ENCODE results near the gene DNAI2.

The DNAI2 gene

GRCh38 chr17:74317071-74317470 lies 43.0 kb downstream of the DNAI2 start:
- Histone ChIP-seq H3K36me3 (ENCODE audit: insufficient read depth) (no peaks in the 10 kb centered on the region), H3K4me3 (IDR thresholded peaks at IDR 0.05; ENCODE audit: insufficient read depth, low read depth, low read length) (no peak overlapping the region), H3K4me1 (ENCODE audit: low read depth, poor library complexity, severe bottlenecking) (no peaks in the 10 kb centered on the region), H3K27ac (no peak overlapping the region), H3K4me2 (no peak overlapping the region), H3K27me3 (ENCODE audit: insufficient read depth, low read depth) (peaks cover 48% of the 10 kb centered on the region; the same call in 1 of the 2 replicates), H4K20me1 (ENCODE audit: insufficient read depth) (no peaks in the 10 kb centered on the region), H2AFZ (ENCODE audit: low read depth) (no peak overlapping the region), H3K79me2 (ENCODE audit: insufficient read depth, low read depth) (no peaks in the 10 kb centered on the region), H3K9ac (no peak overlapping the region)
- no peak for TF ChIP-seq CTCF (conservative IDR thresholded peaks at IDR 0.05; ENCODE audit: low read depth, low read length)

DNA sequence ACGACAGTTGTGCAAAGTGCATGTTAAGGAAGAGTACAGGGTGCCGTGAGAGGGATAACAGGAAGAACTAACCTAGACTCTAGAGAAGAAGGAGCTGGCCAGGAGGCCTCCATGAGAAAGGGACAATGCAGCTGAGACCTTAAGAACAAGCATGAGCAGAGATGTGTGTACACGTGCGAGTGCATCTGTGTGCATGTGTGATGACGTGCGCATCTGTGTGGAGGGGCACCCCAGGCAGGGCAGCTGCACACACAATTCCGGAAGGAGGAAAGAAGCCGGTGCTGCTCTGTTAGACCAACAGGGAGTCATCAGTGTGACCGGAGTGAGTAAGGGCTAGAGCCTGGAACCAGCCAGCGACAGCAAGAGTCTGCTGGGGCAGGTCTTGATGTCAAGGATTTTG lies 44.4 kb downstream of the DNAI2 start:
- no peak for TF ChIP-seq CTCF (conservative IDR thresholded peaks at IDR 0.05; ENCODE audit: low read depth, low read length)

GRCh38 chr17:74324521-74324920 lies 50.5 kb downstream of the DNAI2 start:
- Histone ChIP-seq H3K27me3 (ENCODE audit: insufficient read depth, low read depth) (peaks cover 59% of the 10 kb centered on the region; the same call in 1 of the 2 replicates), H3K4me1 (ENCODE audit: low read depth, poor library complexity, severe bottlenecking) (no peaks in the 10 kb centered on the region), H3K27ac (no peak overlapping the region), H3K9ac (no peak overlapping the region), H3K36me3 (ENCODE audit: insufficient read depth) (no peaks in the 10 kb centered on the region), H3K4me3 (IDR thresholded peaks at IDR 0.05; ENCODE audit: insufficient read depth, low read depth, low read length) (no peak overlapping the region), H3K79me2 (ENCODE audit: insufficient read depth, low read depth) (no peaks in the 10 kb centered on the region), H2AFZ (ENCODE audit: low read depth) (no peak overlapping the region), H3K4me2 (no peak overlapping the region), H4K20me1 (ENCODE audit: insufficient read depth) (no peaks in the 10 kb centered on the region)
- TF ChIP-seq CTCF (conservative IDR thresholded peaks at IDR 0.05; ENCODE audit: low read depth, low read length), result no peak

More for the DNA sequence above, 44.4 kb downstream of the DNAI2 start:
- Histone ChIP-seq H3K36me3 (ENCODE audit: insufficient read depth) (no peaks in the 10 kb centered on the region), H3K27me3 (ENCODE audit: insufficient read depth, low read depth) (peaks cover 53% of the 10 kb centered on the region; the same call in 1 of the 2 replicates), H3K4me2 (no peak overlapping the region), H3K27ac (no peak overlapping the region), H3K79me2 (ENCODE audit: insufficient read depth, low read depth) (no peaks in the 10 kb centered on the region), H3K4me1 (ENCODE audit: low read depth, poor library complexity, severe bottlenecking) (no peaks in the 10 kb centered on the region), H3K4me3 (IDR thresholded peaks at IDR 0.05; ENCODE audit: insufficient read depth, low read depth, low read length) (no peak overlapping the region), H3K9ac (no peak overlapping the region), H2AFZ (ENCODE audit: low read depth) (no peak overlapping the region), H4K20me1 (ENCODE audit: insufficient read depth) (no peaks in the 10 kb centered on the region)

- TF ChIP-seq CTCF (conservative IDR thresholded peaks at IDR 0.05; ENCODE audit: low read depth, low read length), result no peak
- Histone ChIP-seq H3K27ac (no peak overlapping the region), H3K4me1 (ENCODE audit: low read depth, poor library complexity, severe bottlenecking) (no peaks in the 10 kb centered on the region), H3K36me3 (ENCODE audit: insufficient read depth) (no peaks in the 10 kb centered on the region), H4K20me1 (ENCODE audit: insufficient read depth) (no peaks in the 10 kb centered on the region), H3K79me2 (ENCODE audit: insufficient read depth, low read depth) (no peaks in the 10 kb centered on the region), H3K4me2 (no peak overlapping the region), H3K27me3 (ENCODE audit: insufficient read depth, low read depth) (peaks cover 64% of the 10 kb centered on the region; the same call in 1 of the 2 replicates), H3K9ac (no peak overlapping the region), H3K4me3 (IDR thresholded peaks at IDR 0.05; ENCODE audit: insufficient read depth, low read depth, low read length) (no peak overlapping the region), H2AFZ (ENCODE audit: low read depth) (no peak overlapping the region)
These were observed 51.3 kb downstream of the DNAI2 start for GRCh38 chr17:74325376-74325742.
